ENCODE results near the gene PSMG4. TPM values are rescaled to one million over a fixed set of nuclear protein-coding genes. Genes with fewer than 3 reads are reported as not detected.

PSMG4 gene
- total RNA-seq, 1 experiment from 2014 or later = 40.0 TPM

- ChIA-PET CTCF (interaction anchor here (0.5 kb wide), 1 partner anchor 457 kb away, joined by 4 read pairs; no protein-coding TSS in a partner anchor), POLR2A (interaction anchor here (0.6 to 0.7 kb wide), 2 partner anchors 132 to 445 kb away, joined by 3 to 4 read pairs; no protein-coding TSS in a partner anchor)
- Mint-ChIP-seq H3K4me1 (ENCODE audit: insufficient read depth, unreplicated experiment) (no peaks in the 10 kb centered on the region), H3K4me3 (ENCODE audit: unreplicated experiment) (no peak overlapping the region), H3K9me3 (ENCODE audit: unreplicated experiment) (no peaks in the 10 kb centered on the region), H3K27me3 (ENCODE audit: insufficient read depth, unreplicated experiment) (no peaks in the 10 kb centered on the region), H3K27ac (ENCODE audit: low read depth, unreplicated experiment) (no peak overlapping the region), H3K36me3 (ENCODE audit: insufficient read depth, unreplicated experiment) (peaks cover 6% of the 10 kb centered on the region)
- no TSS peak for BruUV-seq (replicated peaks)
- no peak for TF ChIP-seq CTCF (IDR thresholded peaks at IDR 0.05; ENCODE audit: unreplicated experiment)
- DNase-seq (ENCODE audit: unreplicated experiment) = no peak
- intact Hi-C loops (cut with micrococcal nuclease) = no loop called here
Measured at GRCh38 chr6:3288711-3289663, 30.2 kb downstream of the PSMG4 start.

DNA sequence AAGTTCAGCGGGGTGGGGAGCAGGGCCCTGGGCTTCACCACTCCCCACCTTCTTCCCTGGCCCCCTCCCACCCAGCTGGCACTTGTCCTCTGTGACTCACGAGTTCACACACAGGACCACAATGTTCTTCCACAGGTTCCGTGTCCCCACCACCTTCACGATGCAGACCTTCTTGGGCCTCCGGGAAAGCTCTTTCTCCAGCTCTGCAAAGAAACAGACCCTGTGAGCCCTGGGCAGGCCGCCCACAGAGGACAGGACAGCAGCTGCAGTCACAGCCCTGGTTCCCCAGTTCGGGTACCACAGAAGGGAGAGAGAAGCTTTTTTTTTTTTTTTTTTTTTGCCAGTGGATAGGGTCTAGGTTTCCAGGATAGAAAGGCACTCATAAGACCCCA, 30.9 kb downstream of the PSMG4 start:
- Mint-ChIP-seq H3K4me3 (ENCODE audit: unreplicated experiment) (no peak overlapping the region), H3K9me3 (ENCODE audit: unreplicated experiment) (no peaks in the 10 kb centered on the region), H3K4me1 (ENCODE audit: insufficient read depth, unreplicated experiment) (no peaks in the 10 kb centered on the region), H3K27me3 (ENCODE audit: insufficient read depth, unreplicated experiment) (no peaks in the 10 kb centered on the region), H3K36me3 (ENCODE audit: insufficient read depth, unreplicated experiment) (peaks cover 6% of the 10 kb centered on the region), H3K27ac (ENCODE audit: low read depth, unreplicated experiment) (no peak overlapping the region)
- POLR2A ChIA-PET = interaction anchor here (0.7 to 1.2 kb wide), 2 partner anchors 115 to 444 kb away, joined by 4 read pairs; no protein-coding TSS in a partner anchor
- no peak for TF ChIP-seq CTCF (IDR thresholded peaks at IDR 0.05; ENCODE audit: unreplicated experiment)
- DNase-seq (ENCODE audit: unreplicated experiment) = no peak
- intact Hi-C loops (cut with micrococcal nuclease) = no loop called here
- BruUV-seq (replicated peaks) = no TSS peak
- CTCF ChIA-PET = no interaction called here

DNA sequence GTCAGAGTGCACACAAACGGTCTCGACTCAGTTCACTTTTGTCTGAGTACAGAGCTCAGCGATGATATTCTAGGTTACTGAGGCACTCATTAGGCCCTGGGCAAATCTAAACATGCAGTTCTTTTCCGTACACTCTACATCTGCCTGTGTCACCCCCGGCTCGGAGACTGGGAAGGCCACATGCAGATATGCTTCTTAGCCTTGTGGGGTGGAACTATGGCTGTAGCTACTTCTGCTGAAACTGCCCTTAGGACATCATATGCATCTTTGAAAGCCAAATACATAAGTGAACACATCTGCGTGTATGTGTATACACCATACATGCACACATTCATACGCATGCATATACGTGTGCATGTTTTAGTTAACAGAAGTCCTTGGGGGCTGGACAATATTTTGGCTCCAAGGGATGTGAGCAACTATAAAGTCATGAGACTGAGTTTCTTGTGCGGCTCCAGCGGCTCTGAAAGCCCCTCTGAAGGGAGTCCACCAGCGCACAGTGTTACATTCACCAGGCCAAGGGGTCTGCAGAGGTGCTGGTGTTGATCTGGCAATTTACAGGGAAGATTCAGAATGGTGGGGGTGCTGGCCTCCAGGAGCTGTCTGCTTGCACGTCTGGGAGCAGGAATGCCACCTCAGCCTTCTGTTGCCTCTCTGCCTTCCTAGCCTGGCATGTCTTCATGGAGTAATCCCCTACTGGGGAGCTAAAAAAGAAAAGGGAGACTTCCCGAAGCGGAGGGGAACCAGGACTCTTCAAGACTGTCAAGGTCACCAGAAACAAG, 31.6 kb downstream of the PSMG4 start:
- Mint-ChIP-seq H3K27me3 (ENCODE audit: insufficient read depth, unreplicated experiment) (no peaks in the 10 kb centered on the region), H3K9me3 (ENCODE audit: unreplicated experiment) (no peaks in the 10 kb centered on the region), H3K36me3 (ENCODE audit: insufficient read depth, unreplicated experiment) (peaks cover 12% of the 10 kb centered on the region), H3K27ac (ENCODE audit: low read depth, unreplicated experiment) (no peak overlapping the region), H3K4me3 (ENCODE audit: unreplicated experiment) (no peak overlapping the region), H3K4me1 (ENCODE audit: insufficient read depth, unreplicated experiment) (no peaks in the 10 kb centered on the region)
- DNase-seq (ENCODE audit: unreplicated experiment) = no peak
- no TSS peak for BruUV-seq (replicated peaks)
- ChIA-PET CTCF (interaction anchor here (0.6 kb wide), 1 partner anchor 642 kb away, joined by 3 read pairs; no protein-coding TSS in a partner anchor), POLR2A (interaction anchor here (0.6 to 1.2 kb wide), 3 partner anchors 115 to 443 kb away, joined by 4 to 5 read pairs (median 4); no protein-coding TSS in a partner anchor)
- intact Hi-C loops (cut with micrococcal nuclease) = no loop called here
- TF ChIP-seq CTCF (IDR thresholded peaks at IDR 0.05; ENCODE audit: unreplicated experiment) = no peak

DNA sequence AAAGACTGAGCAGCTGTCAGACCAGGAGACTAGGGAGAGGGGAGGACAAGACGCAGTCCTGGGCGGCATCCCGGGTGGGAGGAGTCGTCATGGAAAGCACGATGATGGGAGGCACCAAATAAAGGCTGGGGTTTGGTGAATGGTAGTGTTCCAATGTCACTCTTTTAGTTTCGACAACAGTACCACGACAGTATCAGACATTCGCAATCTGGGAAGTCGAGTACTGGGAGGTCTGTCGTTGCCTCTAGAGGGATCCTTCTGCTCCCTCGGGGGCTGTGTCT, 32.1 kb downstream of the PSMG4 start:
- Mint-ChIP-seq H3K4me1 (ENCODE audit: insufficient read depth, unreplicated experiment) (no peaks in the 10 kb centered on the region), H3K4me3 (ENCODE audit: unreplicated experiment) (no peak overlapping the region), H3K27me3 (ENCODE audit: insufficient read depth, unreplicated experiment) (no peaks in the 10 kb centered on the region), H3K36me3 (ENCODE audit: insufficient read depth, unreplicated experiment) (peaks cover 15% of the 10 kb centered on the region), H3K9me3 (ENCODE audit: unreplicated experiment) (no peaks in the 10 kb centered on the region), H3K27ac (ENCODE audit: low read depth, unreplicated experiment) (no peak overlapping the region)
- DNase-seq (ENCODE audit: unreplicated experiment) = no peak
- no TSS peak for BruUV-seq (replicated peaks)
- intact Hi-C loops (cut with micrococcal nuclease) = no loop called here
- no peak for TF ChIP-seq CTCF (IDR thresholded peaks at IDR 0.05; ENCODE audit: unreplicated experiment)
- POLR2A ChIA-PET = interaction anchor here (0.6 to 0.7 kb wide), 3 partner anchors 9 to 210 kb away, joined by 3 to 5 read pairs (median 4); no protein-coding TSS in a partner anchor
- CTCF ChIA-PET = no interaction called here
